GM19452 (cell line): ENCODE data around the gene ANGPTL4.
"Not testable (repeated sequence)": the region's sequence is repeated elsewhere in the genome, so short reads cannot be mapped to it uniquely, and the experiment has no call there.

Experiments used
- ATAC-seq: cut with Tn5 transposase; IDR thresholded peaks from one replicate; pipeline ENCODE4 v1.9.1; 2021; ENCODE audit not compliant: unreplicated experiment

The ANGPTL4 gene

GRCh38 chr19:8363803-8364771, at the start of gene ANGPTL4:
TSS of gene ANGPTL4 (plus strand) at chr19:8364155. CDS start at chr19:8364322, 167 bp downstream.
- ATAC-seq = no peak

GRCh38 chr19:8314981-8315640, 48.8 kb upstream of the ANGPTL4 start:
- ATAC-seq = not testable (repeated sequence)

- ATAC-seq = no peak
These were observed 47.4 kb upstream of the ANGPTL4 start for GRCh38 chr19:8316351-8317125.

GRCh38 chr19:8318835-8319234, 45.1 kb upstream of the ANGPTL4 start:
- not testable (repeated sequence) for ATAC-seq

- no peak for ATAC-seq
These were observed 44.0 kb upstream of the ANGPTL4 start for GRCh38 chr19:8319807-8320520.

GRCh38 chr19:8320564-8321066, 43.3 kb upstream of the ANGPTL4 start:
- ATAC-seq = no peak

- ATAC-seq = peak; percentile 79
These were observed 42.6 kb upstream of the ANGPTL4 start, which contains the start of the genes NDUFA7 and RPS28 for GRCh38 chr19:8321067-8321985. TSS of gene NDUFA7 (minus strand) at chr19:8321375. CDS start at chr19:8321358, 17 bp downstream. TSS of gene RPS28 (plus strand) at chr19:8321496. CDS start at chr19:8321531, 35 bp downstream.

GRCh38 chr19:8321986-8322637, 41.8 kb upstream of the ANGPTL4 start:
- no peak for ATAC-seq

GRCh38 chr19:8322638-8322997, 41.3 kb upstream of the ANGPTL4 start:
- no peak for ATAC-seq

- no peak for ATAC-seq
These were observed 40.2 kb upstream of the ANGPTL4 start for GRCh38 chr19:8323781-8324185.

- ATAC-seq = no peak
These were observed 39.5 kb upstream of the ANGPTL4 start for GRCh38 chr19:8324186-8325050.

- no peak for ATAC-seq
These were observed 38.5 kb upstream of the ANGPTL4 start for GRCh38 chr19:8325454-8325853.

- no peak for ATAC-seq
These were observed 34.0 kb upstream of the ANGPTL4 start for GRCh38 chr19:8329996-8330395.

GRCh38 chr19:8331263-8331845, 32.6 kb upstream of the ANGPTL4 start:
- ATAC-seq = no peak

- ATAC-seq = no peak
These were observed 30.8 kb upstream of the ANGPTL4 start for GRCh38 chr19:8332976-8333766.

GRCh38 chr19:8333767-8334457, 30.0 kb upstream of the ANGPTL4 start:
- no peak for ATAC-seq
